ENCODE measurements around the gene TRIP13. TPM values are rescaled to one million over a fixed set of nuclear protein-coding genes. Genes with fewer than 3 reads are reported as not detected.

The TRIP13 gene
- total and polyA plus RNA-seq, 10 of the 15 experiments (the other 5 are each of a cell fraction or from before 2014, with no cell fraction given) = 15.1 to 64.9 (median 32.2) TPM

- H3K9ac ChIP-seq (ENCODE audit: control insufficient read depth, insufficient read depth, low read length) = no peak overlapping the region
- ChIA-PET CTCF (interaction anchor here (1.2 kb wide), 1 partner anchor 555 kb away, joined by 3 read pairs; no protein-coding TSS in a partner anchor), RAD21 (ENCODE audit: unreplicated experiment) (no interaction called here), SMC1A (ENCODE audit: uncharacterized antibody, unreplicated experiment) (no interaction called here), POLR2A (no interaction called here)
- in situ Hi-C loops (cut with MboI) = no loop called here
- H3K27ac ChIP-seq (ENCODE audit: control insufficient read depth, insufficient read depth) = no peak overlapping the region
- H3K4me2 ChIP-seq (ENCODE audit: control insufficient read depth, insufficient read depth) = no peak overlapping the region
- no TSS peak for BruUV-seq (replicated peaks)
- TF ChIP-seq TARDBP (IDR thresholded peaks at IDR 0.05; ENCODE audit: borderline replicate concordance) (no peak), IKZF1 (conservative IDR thresholded peaks at IDR 0.05) (no peak), EP300 (IDR thresholded peaks at IDR 0.05; ENCODE audit: borderline replicate concordance in 1 of 2, control insufficient read depth in 1 of 2, low read depth in 2 of 2, low read length in 2 of 2) (no peak), CBX3 (IDR thresholded peaks at IDR 0.05; ENCODE audit: borderline replicate concordance, low read depth) (no peak), POLR2AphosphoS2 (IDR thresholded peaks at IDR 0.05; ENCODE audit: low read depth, low read length) (no peak), ELK1 (IDR thresholded peaks at IDR 0.05; ENCODE audit: low read depth, low read length) (no peak), ESRRA (IDR thresholded peaks at IDR 0.05; ENCODE audit: low read length) (no peak), NRF1 (conservative IDR thresholded peaks at IDR 0.05; ENCODE audit: low read depth, low read length) (no peak), CEBPB (IDR thresholded peaks at IDR 0.05; ENCODE audit: borderline replicate concordance in 1 of 2, low read depth in 2 of 2, low read length in 2 of 2) (no peak), CHD2 (IDR thresholded peaks at IDR 0.05; ENCODE audit: borderline replicate concordance, low read depth, low read length) (no peak), JUND (IDR thresholded peaks at IDR 0.05; ENCODE audit: low read depth, low read length) (no peak), BRCA1 (IDR thresholded peaks at IDR 0.05; ENCODE audit: low read depth, low read length) (no peak), E2F4 (IDR thresholded peaks at IDR 0.05; ENCODE audit: low read depth, low read length) (no peak)
- 0 out of 2 replicates have a peak, but pooled peaks cover 3% of the 10 kb centered on the region for H4K20me1 ChIP-seq (ENCODE audit: control insufficient read depth, insufficient read depth)
- 91% methylated on average over 29 of the region's 29 CpGs for WGBS (ENCODE audit: insufficient coverage, insufficient replicate concordance, low lambda C conversion rate, missing lambda C conversion rate)
- no peak overlapping the region for H3K4me3 ChIP-seq
- FAIRE-seq (no peak), DNase-seq (ENCODE audit: low read depth, low spot score) (no peak), ATAC-seq (no peak)
- intact Hi-C loops (cut with micrococcal nuclease; ENCODE audit: unreplicated experiment) = no loop called here
- no peak overlapping the region for H2AFZ ChIP-seq (ENCODE audit: control insufficient read depth, low read depth, low read length)
- no peaks in the 10 kb centered on the region for H3K27me3 ChIP-seq (replicated peaks in 1 of 2; ENCODE audit: control insufficient read depth in 2 of 2, insufficient read depth in 2 of 2, low read length in 1 of 2)
- H3K4me1 ChIP-seq (ENCODE audit: control insufficient read depth, insufficient read depth, low read length) = no peaks in the 10 kb centered on the region
- peaks cover 33 to 41% of the 10 kb centered on the region in 2 experiments for H3K36me3 ChIP-seq (ENCODE audit: control insufficient read depth in 2 of 2, insufficient read depth in 2 of 2, low read length in 1 of 2)
- H3K79me2 ChIP-seq (ENCODE audit: control insufficient read depth, insufficient read depth, low read length) = no peaks in the 10 kb centered on the region
- H3K9me3 ChIP-seq (replicated peaks; ENCODE audit: control insufficient read depth, insufficient read depth, low read length) = no peaks in the 10 kb centered on the region
These were observed 20.9 kb upstream of the TRIP13 start for GRCh38 chr5:871596-872298.

Measured in GM12878 (cell line).